22Rv1 (cell line): ENCODE data around the gene FGD2.

Experiments used
- H3K27ac ChIP-seq: fragments of 450-650 bp; 2 replicates; pipeline ENCODE4 v1.5.1; 2017
- CTCF ChIP-seq: fragments of 450-650 bp; IDR thresholded peaks from 2 replicates; pipeline ENCODE4 v1.5.1; 2017; ENCODE audit warnings: mild to moderate bottlenecking
- ZFX ChIP-seq: fragments of 450-650 bp; IDR thresholded peaks from 2 replicates; pipeline ENCODE4 v1.6.1; 2017; ENCODE audit warnings: antibody characterized with exemption, borderline replicate concordance

FGD2 gene

GRCh38 chr6:37022135-37022863 lies 16.8 kb downstream of the FGD2 start:
- TF ChIP-seq CTCF (no peak), ZFX (no peak)
- no peak overlapping the region for H3K27ac ChIP-seq

DNA sequence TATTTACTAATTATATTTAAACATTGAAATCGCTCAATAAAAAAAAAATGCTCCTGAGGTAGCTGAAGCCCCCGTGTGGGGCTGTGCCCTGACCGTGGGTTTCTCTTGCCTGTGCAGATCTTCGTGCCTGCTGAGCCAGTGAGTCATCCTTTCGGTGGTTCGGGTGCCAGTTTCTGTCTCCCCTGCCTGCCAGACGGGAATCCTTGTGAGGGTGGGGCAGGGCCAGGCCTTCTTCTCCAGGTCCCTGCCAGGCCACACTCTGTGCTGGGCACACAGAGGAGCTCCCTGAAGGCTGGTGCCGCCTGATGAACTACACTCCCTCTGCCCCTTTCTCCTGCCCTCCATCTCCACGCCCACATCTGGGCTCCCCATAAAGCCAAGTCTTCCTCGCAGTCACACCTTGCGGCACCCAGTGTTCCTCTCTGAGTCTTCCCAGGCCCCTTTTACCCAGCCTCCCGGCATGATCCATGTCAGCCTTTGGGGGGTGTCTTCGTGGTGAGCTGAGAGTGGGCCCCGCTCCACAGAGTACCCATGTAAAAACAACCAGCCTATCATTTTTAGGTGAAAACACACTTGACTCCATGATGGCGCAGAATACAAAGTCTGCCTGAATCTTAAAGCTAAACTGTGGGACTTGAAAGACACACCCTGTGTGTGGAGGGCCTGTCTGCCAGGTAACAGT lies 19.3 kb downstream of the FGD2 start:
- H3K27ac ChIP-seq = no peak overlapping the region

GRCh38 chr6:37025621-37026466 lies 20.4 kb downstream of the FGD2 start:
- no peak overlapping the region for H3K27ac ChIP-seq
- TF ChIP-seq ZFX (no peak), CTCF (no peak)

More for the DNA sequence above, 19.3 kb downstream of the FGD2 start:
- TF ChIP-seq CTCF (no peak), ZFX (no peak)

GRCh38 chr6:37027036-37027720 lies 21.7 kb downstream of the FGD2 start:
- TF ChIP-seq ZFX = no peak
- no peak for TF ChIP-seq CTCF
- H3K27ac ChIP-seq = no peak overlapping the region

DNA sequence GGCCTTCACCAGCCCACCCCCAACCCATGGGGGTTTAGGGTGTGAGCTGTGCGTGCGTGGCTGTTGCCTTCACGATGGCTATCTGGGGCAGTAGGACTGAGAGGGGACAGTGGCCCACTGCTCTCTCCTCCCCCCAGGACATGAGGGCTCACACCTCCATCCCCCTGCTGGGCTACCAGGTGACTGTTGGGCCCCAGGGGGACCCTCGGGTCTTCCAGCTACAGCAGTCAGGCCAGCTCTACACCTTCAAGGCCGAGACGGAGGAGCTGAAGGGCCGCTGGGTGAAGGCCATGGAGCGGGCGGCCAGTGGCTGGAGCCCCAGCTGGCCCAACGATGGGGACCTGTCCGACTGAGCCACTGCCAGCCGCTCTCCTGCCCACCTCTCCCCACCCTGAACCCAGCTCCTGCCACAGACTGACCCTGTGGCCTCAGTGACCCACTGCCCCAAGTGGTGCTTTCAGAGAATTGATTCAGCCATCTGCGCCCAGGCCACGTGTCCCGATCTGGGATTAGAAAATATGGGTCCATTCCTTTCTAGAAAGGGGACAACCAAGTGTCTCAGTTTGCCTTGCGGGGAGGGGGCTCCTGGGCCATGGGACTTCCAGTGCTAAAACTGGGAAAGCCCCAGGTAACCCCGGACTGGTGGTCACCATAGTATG lies 22.5 kb downstream of the FGD2 start:
- TF ChIP-seq CTCF (no peak), ZFX (no peak)
- H3K27ac ChIP-seq = no peak overlapping the region

DNA sequence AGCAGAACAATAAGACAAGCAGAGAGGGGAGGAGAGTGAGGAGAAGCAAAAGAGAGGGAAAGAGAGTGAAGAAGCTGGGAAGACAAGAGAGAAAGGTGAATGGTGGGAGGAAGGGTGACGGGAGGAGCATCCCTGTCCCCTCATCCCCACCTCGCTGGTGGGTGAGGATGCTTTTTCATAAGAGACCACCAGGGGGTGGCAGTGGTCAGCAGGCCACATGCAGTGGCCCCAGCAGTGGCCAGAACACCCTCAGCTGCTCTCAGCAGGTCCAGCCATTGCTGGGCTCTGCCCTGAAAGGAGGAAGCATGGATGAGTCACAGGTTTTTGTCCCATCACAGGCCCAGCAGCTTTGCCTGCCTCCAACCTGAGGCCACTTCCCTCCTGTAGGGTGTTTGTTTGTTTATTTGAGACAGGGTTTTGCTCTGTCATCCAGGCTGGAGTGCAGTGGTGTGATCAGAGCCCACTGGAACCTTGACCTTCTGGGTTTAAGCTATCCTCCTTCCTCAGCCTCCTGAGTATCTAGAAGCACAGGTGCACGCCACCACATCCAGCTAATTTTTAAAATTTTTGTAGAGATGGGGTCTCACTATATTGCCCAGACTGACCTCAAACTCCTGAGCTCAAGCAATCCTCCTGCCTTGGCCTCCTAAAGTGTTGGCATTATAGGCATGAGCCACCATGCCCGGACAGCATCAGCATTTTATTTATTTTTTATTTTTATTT lies 24.0 kb downstream of the FGD2 start:
- TF ChIP-seq CTCF (peak; percentile 80), ZFX (no peak)
- no peak overlapping the region for H3K27ac ChIP-seq
